Measurements from ENCODE around the gene UGT2A2.

Gene UGT2A2

GRCh38 chr4:69546134-69546765 is 93.2 kb downstream of the UGT2A2 start:
- TF ChIP-seq CTCF (IDR thresholded peaks at IDR 0.05; ENCODE audit: borderline replicate concordance, control extremely low read depth, extremely low read depth, insufficient read depth, missing control alignments), result no peak
- in situ Hi-C loops (cut with MboI; ENCODE audit: low sequenced_read_pairs, unreplicated experiment), result no loop called here
- no peak for DNase-seq (ENCODE audit: low spot score)
